SW 1271 (cell line): Measurements from ENCODE around the gene LGR6.

ENCODE experiments used
- DNase-seq, 2 experiments: peaks; one replicate each; lab custom pipeline; 2025; lab: John Stamatoyannopoulos, UW

Gene LGR6

DNA sequence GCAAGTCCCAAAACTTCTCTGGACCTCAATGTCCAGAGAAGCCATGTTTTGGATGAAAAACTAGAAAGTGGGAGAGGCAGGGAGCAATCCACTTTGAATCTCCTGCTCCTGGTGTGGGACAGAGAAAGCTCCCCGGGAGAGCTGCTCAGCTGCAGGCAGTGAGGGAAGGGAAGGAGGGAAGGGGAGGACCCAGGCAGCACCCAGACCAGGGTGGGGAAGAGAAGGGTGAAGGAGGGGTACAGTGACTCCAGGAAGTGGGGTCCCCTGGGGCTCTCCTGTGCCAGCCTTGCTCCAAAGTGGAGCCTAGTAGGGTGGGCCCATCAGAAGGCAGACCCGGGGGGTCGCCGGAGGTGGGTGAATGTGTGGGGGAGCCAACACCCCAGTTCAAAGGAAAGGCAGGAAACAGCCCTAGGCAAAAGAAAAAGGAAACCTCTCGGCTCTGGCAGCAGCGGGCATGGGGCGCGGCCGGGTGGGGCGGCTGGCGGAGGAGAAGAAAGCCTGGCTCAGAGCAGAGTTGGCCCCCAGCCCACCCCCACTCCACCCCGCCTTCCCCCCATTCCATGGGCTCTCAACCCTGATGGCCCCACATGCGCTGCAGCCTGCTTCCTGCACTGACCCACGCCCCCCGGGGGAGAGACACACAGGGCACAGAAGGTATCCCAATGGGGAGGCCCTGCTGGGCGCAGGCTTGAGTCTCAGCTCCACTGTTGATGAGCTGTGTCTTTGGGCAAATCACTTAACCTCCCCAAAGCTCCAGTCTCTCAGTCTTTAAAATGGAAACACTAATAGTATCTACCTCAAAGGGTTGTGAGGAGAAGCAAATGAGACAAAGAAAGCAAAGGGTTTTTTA lies 5.7 kb downstream of the LGR6 start:
- DNase-seq, result no peak

DNA sequence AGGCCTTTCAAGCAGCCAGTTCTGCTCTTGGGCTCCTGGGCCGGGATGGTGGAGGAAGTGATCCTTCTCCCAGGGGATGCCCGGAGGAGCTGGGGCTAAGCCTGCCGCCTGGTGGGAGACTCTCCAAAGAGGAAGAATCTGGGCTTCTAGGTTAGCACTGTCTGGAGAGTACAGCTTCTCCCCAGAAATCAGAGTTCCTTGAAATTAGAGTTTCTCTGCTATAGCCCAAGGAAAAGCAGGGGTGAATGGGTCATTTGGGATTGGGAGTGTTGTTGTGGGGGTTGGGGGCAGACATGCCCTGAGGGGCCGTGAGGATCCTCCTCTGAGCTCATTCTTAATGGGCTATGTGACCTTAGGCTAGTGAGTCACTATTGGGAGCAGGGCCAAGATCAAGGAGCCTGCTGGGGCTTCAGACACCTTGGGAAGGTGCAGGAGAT lies 6.5 kb downstream of the LGR6 start:
- no peak for DNase-seq

DNA sequence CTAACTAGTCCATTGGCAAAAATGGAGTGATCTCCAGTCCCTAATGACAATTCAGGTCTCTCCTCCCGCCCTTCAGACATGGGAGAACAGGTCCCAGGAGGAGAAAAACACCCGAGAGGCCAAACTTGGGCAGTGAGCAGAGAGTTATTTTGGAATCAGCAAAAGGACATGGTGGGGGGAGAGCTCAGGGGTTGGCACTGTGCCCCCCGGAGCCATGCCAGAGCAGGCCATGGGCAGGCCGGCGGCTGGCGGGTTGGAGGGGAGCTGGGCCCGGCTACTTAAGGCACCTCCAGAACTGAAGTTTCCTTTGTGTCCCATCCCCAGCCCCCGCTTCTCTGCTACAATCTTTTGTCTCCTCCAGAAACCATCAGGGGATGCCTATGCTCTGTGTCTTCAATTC lies 7.1 kb downstream of the LGR6 start:
- DNase-seq, result no peak

DNA sequence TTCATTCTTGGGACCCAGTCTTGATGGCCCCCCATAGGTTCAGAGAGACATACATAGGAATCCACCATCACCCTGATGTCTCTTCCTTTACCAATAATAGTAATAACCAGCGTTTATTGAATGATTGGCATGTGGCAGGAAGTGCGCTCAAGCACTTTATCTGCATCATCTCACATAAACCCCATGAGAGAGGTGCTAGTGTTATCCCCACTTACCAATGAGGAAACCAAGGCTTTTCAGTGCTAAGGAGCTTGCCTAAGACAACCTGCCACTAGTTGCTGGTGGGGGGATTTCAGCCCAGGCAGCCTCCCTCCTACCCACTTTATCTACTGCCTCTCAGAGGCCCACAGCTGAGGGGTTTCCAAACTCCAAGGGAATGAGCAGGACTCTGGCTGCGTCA lies 7.7 kb downstream of the LGR6 start:
- no peak for DNase-seq

DNA sequence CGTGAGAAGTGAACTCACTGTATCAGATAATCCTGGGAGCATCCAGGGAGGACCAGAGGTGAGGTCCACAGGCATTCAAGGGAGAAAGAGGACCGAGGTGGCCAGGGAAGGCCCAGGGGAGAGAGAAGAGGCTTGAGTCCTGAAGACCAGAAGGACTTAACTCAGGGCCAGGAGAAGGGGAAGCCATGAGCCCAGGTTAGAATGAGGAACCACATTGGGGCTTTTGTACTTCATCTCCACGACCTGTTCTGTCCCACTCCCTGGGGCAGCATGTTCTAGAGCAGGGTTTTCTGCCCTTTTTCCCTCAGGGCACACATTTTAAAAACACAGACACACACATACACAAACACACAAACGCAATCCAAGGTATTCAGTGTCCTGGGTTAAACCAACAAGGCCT lies 8.4 kb downstream of the LGR6 start:
- DNase-seq, result no peak

DNA sequence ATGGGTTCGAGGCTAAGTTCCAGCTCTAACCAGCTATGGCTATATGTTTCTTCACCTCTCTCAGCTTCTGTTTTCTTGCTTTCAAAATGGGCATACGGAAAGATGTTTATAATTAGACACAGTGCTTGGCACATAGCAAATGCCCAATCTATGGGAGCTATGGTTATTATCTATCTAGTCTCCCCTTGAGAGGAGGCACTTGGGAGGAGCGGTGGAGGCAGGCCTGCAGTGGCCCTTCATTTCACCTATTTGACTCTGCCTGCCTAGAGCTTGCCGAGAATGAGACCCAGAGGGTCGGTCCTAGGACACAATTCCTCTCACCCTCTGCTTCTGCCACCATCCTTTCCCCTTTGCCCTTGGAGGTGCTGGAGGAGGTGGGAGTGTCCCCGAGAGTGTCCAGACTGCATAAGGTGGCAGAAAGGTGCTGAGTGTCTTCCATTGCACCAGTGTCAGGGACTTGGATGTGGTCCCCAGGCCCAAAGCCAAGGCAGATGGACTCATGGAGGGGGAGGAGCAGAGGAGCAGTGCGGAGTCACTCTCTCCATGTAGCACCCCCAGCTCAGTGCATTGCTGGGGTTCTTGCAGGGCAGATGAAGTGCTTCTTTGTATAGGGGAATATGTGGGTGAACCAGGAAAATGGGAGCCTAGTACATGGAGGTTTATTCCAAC lies 9.0 kb downstream of the LGR6 start:
- DNase-seq, result no peak

DNA sequence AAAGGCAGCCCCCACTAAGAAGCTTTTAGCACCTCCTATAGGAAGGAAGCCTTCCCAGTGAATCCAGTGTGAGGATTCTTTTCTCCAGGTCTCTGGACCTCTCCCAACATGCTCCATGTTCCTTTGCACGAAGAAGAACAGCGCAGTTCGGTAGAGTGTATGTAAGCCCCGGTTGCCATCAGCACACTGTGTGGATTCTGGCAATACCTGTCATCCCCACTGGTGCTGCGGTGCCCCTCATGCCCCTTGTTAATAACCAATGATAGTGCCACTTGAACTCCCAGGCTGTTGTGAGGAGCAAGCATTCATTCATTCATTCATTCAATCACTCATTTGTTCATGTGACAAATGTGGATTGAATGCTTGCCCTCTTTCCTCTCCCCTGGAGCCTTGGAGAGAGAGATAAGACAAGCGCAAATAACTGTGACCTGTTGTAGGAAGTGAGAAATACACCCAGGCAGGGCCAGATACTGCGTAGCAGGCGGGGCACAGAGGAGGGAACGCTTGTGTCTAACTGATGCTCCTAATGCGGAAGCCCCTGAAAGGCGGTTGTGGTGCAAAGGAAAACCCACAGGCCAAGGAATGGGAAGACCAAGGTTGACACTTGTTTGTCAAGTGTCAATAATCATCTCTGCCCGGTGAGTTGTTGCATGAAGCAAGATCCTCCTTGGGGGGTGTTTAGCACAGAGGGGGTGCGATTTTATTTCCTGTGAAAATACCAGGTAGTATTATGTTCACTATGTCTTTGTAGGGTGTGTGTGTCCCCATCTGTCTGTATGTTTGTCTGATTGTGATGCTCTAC lies 9.8 kb downstream of the LGR6 start:
- no peak for DNase-seq

DNA sequence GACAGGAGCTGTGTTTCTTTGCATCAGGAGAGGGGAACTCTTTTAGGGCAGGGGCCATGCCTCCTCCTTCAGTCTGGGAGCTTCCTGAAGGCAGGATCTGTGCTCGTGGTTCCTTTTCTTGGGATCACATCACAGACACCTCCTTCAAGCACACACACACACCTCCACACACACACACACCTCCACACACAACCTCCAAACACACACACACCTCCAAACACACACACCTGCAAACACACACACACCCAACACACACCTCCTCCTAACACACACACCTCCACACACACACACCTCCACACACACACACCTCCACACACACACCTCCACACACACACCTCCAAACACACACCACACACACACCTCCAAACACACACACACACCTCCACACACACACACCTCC lies 10.5 kb downstream of the LGR6 start:
- no peak for DNase-seq

DNA sequence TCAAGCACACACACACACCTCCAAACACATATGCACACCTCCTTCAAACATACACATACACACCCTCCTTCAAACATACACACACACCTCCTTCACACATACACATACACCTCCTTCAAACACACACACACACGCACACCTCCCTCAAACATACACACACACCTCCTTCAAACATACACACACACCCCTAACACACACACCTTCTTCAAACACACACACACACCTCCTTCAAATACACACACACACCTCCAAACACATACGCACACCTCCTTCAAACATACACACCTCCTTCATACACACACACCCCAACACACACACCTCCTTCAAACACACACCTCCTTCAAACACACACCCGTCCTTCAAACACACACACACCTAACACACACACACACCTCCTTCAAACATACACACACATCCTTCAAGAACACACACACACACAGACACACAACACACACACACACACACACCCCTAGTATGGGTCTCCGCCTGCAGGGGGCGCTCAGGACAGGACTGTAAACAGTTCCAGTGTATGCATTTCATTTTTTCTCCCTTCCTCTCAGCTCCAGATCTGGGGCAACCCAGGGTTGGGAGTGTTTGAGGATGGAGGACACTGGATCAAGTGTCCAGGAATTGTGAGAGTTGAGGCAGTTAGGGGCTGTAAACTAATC lies 12.1 kb downstream of the LGR6 start:
- DNase-seq, result no peak

DNA sequence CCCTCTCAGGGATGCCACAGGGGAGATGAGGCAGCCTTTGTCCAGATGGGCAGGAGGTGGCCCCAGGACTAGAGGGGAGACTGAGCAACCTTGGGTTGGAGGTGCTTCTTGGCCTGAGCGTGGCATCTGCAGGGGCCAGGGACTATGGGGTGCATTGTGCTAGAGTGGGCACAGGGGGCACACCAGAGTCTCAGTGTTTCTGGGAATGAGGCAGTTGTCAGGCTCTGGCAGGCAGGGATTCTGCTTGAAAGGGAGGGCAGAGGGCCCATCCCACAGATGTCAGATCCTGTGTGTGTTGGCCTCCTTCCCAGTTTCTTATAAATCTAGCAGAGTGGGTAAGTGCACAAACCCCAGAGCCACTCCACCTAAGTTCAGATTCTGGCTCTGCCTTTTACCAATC lies 13.7 kb downstream of the LGR6 start:
- no peak for DNase-seq

DNA sequence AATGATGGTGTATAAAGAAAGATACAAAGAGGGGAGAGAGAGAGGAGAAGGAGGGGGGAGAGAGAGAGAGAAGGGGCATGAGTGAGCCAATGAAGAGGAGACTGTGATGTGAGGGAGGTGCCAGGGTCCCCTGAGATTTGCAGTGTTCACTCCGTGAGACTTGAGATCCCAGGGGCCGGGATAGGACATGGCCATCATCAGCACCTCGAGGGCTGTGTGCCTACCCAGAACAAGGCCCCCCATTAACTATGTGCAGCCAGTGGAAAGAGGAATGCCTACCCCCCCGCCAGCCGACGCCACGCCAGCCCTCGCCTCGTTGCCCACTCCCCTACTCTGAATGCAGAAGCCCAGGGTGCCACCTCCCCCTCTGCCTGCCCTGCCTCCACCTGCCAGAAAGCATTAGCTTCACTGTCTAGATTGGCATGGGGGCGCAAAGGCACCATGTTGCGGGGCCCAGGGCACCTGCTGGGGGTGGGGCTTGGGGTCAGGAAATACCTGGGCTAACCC lies 14.8 kb downstream of the LGR6 start:
- DNase-seq, result no peak

DNA sequence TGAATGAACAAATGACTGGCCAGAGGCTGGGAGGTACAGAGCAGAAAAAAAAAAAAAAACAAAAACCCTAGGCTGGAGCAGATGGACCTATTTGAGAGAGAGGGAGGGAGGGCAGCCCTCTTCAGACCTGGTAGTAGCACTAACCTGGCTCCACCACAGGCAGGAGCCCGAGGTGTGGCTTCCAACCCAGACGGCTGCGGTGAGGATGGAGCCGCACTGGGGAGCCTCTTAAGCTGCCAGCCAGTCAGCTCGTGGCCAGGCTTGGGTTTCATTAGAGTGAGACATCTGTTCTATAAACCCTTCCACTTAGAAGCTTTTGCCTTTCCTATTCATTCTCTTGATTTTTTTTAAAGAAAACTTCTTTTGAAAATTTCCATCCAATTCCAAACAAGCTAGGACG lies 16.8 kb downstream of the LGR6 start:
- DNase-seq, result no peak

DNA sequence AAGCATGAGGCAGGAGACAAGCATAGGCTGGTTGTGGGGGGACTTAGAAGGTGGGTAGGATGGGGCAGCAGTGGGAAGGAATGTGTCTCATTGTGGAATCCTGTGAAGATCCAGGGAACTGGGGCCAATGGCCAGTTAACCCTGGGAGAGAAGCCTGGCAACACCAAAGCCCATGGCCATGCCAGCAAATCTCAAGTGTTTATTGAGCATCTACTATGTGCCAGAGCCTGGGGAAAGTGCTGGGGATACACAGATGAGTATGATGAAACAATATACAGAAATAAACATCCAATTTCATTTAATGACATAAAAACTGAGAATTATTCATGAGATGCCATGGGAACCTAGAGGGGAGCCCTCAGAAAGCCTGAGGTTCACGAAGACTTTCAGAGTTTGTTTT lies 17.4 kb downstream of the LGR6 start:
- no peak for DNase-seq

DNA sequence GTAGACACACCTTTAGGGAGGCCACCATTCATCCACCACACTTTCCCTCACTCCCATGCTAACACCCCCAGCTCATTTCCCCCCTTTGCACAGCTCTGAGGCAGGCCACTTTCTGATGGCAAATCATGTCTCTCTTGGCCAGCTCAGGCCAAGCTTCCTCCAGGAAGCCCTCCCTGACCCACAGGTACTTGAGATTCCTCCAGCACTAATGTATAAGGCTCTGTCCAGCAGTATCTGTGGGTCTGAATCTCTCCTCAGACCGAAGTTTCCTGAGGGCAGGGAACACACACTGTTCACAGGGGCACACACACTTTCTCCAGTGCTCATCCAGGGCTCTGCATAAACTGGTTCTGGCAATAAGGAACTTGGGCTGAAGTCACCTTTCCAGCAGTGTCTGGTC lies 19.2 kb downstream of the LGR6 start:
- no peak for DNase-seq

DNA sequence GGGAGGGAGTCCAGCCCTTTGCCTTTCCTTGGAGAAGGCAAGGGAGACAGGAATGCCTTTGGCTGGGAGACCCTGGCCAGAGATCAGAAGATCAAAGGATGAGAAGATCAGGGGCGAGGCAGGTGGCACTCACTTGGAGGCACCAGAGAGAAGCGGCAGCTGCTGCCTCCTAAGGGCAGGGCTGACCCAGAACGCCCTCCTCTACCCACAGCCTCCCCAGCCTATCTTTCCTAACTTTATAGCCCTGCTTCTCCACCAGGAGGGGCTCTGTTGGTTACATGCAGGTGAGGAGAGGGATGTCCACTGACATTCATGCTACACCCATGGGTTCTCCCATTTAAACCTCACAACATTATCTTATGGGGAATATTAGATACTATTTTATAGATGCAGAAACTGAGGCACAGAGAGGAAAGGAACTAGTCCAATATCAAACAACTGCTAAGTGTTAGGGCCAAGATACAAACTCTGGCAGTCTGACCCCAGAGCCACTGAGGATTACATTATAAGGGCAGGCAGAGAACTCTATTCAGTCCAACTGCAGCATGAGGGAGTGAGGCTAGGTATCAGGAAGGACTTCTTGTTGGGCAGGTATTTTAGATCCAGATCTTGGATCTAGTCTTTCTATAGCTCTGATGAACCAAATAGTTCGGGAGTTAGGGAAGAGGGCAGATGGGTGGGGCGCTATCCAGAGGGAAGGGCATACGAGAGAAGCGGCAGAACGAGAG lies 19.9 kb downstream of the LGR6 start:
- no peak for DNase-seq

DNA sequence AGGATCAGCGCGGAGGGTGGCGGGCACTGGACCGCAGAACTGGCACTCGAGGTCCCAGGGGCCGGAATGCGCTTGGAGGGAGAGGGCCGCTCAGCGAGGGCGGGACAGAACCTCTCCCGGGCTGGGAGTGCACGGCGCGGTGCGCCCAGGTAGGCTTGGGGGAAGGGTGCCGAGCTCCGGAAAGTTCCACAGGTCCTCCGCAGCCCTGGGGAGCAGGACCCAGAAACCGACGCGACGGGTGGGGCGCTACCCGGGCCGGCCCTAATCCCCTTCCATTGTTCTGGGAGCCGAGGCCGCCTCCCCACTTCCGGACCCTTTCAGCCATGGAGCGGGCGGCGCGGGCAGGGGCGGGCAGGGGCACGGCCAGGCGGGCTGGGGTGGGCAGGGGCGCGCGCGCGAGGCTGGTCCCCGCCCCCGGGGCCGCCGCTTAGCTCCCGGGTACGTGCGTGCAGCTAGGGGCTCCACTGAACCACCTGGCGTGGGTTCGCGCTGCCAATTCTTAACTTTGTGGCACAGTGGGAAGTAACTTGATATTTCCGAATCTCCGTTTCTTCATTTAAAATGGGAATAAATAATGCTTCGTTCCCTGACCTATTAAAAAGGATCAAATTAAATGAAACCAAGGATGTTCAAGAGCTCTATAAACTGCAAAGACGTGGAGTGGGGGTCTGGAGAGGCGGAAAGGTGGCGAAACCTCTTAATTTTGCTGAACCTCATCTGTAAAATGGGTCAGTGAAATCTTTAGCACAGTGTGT lies 20.7 kb downstream of the LGR6 start:
- DNase-seq, result no peak

DNA sequence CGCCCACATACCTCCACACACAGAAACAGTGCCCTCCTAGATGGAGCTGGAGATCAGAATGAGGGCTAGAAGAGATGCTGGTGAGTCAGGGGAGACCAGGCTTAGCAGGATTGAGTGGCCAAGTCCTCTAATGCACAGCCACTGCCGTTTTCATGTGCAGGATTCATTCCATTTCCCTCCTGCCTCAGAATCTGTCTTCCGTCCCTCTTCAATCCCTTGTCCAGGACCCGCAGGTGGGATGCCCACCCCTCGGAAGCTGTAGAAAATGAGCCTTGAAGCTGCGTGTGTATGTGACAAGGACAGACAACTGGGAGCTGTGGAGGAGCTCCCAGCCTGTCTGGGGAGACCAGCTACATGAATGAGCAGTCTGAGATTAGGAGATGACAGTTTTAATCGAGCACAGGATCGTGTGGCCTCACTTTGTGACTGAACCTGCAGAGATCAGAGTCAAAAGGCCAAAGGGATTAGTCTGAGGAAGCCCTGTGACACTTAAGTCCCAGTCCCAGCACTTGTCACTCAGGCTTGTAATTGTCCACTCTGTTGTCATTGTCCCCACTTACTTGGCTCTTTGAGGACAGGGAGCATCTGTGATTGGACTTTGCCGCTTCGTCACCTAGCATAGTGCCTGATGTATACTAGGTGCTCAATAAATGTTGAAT lies 22.0 kb downstream of the LGR6 start:
- DNase-seq, result no peak

DNA sequence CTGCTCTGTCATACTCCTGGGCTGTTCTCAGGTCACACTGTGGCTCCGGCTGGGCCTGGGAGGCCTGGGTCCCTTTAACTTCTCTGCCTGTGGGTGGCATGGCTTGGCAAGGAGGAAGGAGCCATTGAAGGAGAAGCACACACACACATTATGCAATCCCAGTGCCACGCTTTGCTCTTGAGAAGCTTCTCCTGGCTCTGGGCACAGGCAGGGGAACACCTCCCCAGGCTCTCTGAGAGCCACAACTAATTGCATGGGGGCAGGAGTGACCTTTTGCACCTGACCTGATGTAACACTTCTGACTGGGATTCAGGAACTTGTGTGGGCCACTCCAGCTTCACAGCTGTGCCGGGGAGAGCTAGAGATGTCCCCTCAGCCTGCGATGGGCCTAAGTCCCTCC lies 23.1 kb downstream of the LGR6 start:
- no peak for DNase-seq

DNA sequence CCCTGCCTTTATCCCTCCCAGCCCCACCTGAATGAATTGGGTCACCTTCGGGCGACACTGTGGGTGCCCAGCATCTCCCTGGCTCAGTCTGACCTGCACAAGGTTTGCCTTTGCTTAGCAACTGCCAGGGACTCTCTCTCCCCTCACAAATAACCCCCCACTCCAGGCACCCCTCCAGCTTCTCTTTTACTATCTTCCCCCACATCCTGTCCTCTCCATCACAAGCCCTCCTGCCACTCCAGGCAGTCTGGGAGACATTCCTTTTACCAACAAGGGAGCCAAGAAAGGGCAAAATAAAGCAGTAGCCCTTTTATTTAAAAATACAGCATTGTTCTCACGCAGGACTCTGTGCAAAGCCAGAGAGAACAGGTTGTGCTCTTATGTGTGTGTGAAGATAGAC lies 23.9 kb downstream of the LGR6 start:
- DNase-seq, result no peak

DNA sequence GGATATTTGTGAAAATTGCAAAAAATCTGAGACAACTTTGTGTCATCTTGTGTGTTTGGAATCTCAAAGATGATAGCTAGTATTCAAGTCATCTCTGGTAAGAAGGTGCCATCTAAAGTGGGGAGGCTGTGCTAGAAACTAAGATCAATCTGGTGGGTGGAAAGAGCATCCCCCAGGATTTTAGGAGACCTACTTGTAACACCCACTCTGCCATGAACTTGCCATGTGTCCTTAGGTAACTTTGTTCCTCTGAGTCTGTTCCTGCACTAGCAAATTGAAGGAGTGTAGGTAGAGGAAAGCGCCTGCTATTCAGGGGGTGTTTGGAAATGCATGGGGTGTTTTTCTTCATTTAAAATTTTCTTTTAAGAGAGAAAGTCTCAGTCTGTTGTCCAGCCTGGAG lies 24.4 kb downstream of the LGR6 start:
- DNase-seq, result no peak
